Calu3 (cell line): ENCODE results near the gene IL10RA. TPM values are rescaled to one million over a fixed set of nuclear protein-coding genes. Genes with fewer than 3 reads are reported as not detected.

Source experiments
- BruUV-seq: library from RNA; stranded (reverse); fragments of 400-500 nt; replicated peaks from 2 replicates; lab custom pipeline; 2021; lab: Mats Ljungman, UMichigan
- CTCF ChIA-PET: fragments of 300-600 bp; sonication (Branson Sonifier 250); formaldehyde crosslinking; loops from one replicate; lab custom pipeline; 2022; ENCODE audit warnings: antibody characterized with exemption; lab: Charles Lee
- DNase-seq: peaks from one replicate; pipeline ENCODE4 v3.0.0; 2022
- H3K27ac Mint-ChIP-seq: one replicate; pipeline ENCODE4 v1.8.0; 2022; ENCODE audit warnings: mixed read lengths; ENCODE audit not compliant: unreplicated experiment
- H3K27me3 Mint-ChIP-seq: one replicate; pipeline ENCODE4 v1.8.0; 2022; ENCODE audit warnings: mixed read lengths; ENCODE audit not compliant: unreplicated experiment
- H3K36me3 Mint-ChIP-seq: one replicate; pipeline ENCODE4 v1.8.0; 2022; ENCODE audit warnings: mild to moderate bottlenecking, moderate library complexity, mixed read lengths; ENCODE audit not compliant: insufficient read depth, unreplicated experiment
- H3K4me1 Mint-ChIP-seq: one replicate; pipeline ENCODE4 v1.8.0; 2022; ENCODE audit warnings: mild to moderate bottlenecking, low read depth, mixed read lengths; ENCODE audit not compliant: unreplicated experiment
- H3K4me3 Mint-ChIP-seq: one replicate; pipeline ENCODE4 v1.8.0; 2022; ENCODE audit warnings: mild to moderate bottlenecking, low read depth, moderate library complexity, mixed read lengths; ENCODE audit not compliant: unreplicated experiment
- H3K9me3 Mint-ChIP-seq: one replicate; pipeline ENCODE4 v1.8.0; 2022; ENCODE audit warnings: low read depth, mixed read lengths; ENCODE audit not compliant: unreplicated experiment
- CTCF ChIP-seq: fragments of 200-600 bp; IDR thresholded peaks from one replicate; pipeline ENCODE4 v1.8.0; 2022; ENCODE audit warnings: antibody characterized with exemption; ENCODE audit not compliant: unreplicated experiment
- intact Hi-C: fragments of 100-400 bp; cut with micrococcal nuclease; formaldehyde crosslinking; loops from one replicate; pipeline ENCODE4 v1.10.0; 2022; ENCODE audit not compliant: unreplicated experiment
- total RNA-seq: library from RNA; stranded (reverse); gene quantifications from 2 replicates; pipeline ENCODE4 v1.2.3, GENCODE V29; 2022

Gene IL10RA
- total RNA-seq, 1 experiment from 2014 or later = 0.05 TPM

GRCh38 chr11:117996058-117996457 is 9.9 kb downstream of the IL10RA start:
- no peaks in the 10 kb centered on the region for H3K27me3 Mint-ChIP-seq
- H3K27ac Mint-ChIP-seq = no peak overlapping the region
- H3K9me3 Mint-ChIP-seq = no peaks in the 10 kb centered on the region
- no peak for DNase-seq
- CTCF ChIA-PET = interaction anchor here (0.6 kb wide), 2 partner anchors 543 to 1037 kb away, joined by 6 read pairs; no protein-coding TSS in a partner anchor
- H3K36me3 Mint-ChIP-seq = no peaks in the 10 kb centered on the region
- no peak overlapping the region for H3K4me3 Mint-ChIP-seq
- no peaks in the 10 kb centered on the region for H3K4me1 Mint-ChIP-seq
- no TSS peak for BruUV-seq
- no peak for TF ChIP-seq CTCF
- intact Hi-C loops = no loop called here

GRCh38 chr11:117997406-117997805 is 11.2 kb downstream of the IL10RA start:
- Mint-ChIP-seq H3K4me1 (no peaks in the 10 kb centered on the region), H3K9me3 (no peaks in the 10 kb centered on the region), H3K36me3 (no peaks in the 10 kb centered on the region), H3K27me3 (no peaks in the 10 kb centered on the region), H3K4me3 (no peak overlapping the region), H3K27ac (no peak overlapping the region)
- CTCF ChIA-PET = no interaction called here
- DNase-seq = no peak
- no TSS peak for BruUV-seq
- intact Hi-C loops = no loop called here
- TF ChIP-seq CTCF = no peak

GRCh38 chr11:117997823-117998579 is 11.8 kb downstream of the IL10RA start:
- Mint-ChIP-seq H3K27ac (no peak overlapping the region), H3K4me3 (no peak overlapping the region), H3K4me1 (no peaks in the 10 kb centered on the region), H3K36me3 (no peaks in the 10 kb centered on the region), H3K9me3 (no peaks in the 10 kb centered on the region), H3K27me3 (no peaks in the 10 kb centered on the region)
- CTCF ChIA-PET = no interaction called here
- DNase-seq = no peak
- no TSS peak for BruUV-seq
- intact Hi-C loops = no loop called here
- no peak for TF ChIP-seq CTCF

GRCh38 chr11:117998664-117999353 is 12.6 kb downstream of the IL10RA start:
- no peak for DNase-seq
- Mint-ChIP-seq H3K27me3 (no peaks in the 10 kb centered on the region), H3K4me3 (no peak overlapping the region), H3K4me1 (no peaks in the 10 kb centered on the region), H3K27ac (no peak overlapping the region), H3K36me3 (no peaks in the 10 kb centered on the region), H3K9me3 (no peaks in the 10 kb centered on the region)
- TF ChIP-seq CTCF = no peak
- intact Hi-C loops = no loop called here
- CTCF ChIA-PET = no interaction called here
- BruUV-seq = no TSS peak
